Fibroblast of mammary gland (primary cell): ENCODE results near the gene PRRT2.

Experiments
- DNase-seq: peaks from one replicate; pipeline ENCODE4 v3.0.0-alpha.2; 2010; ENCODE audit warnings: low read depth
- H3K4me3 ChIP-seq: 2 replicates; pipeline ENCODE4 v1.5.1; 2011; ENCODE audit warnings: low read depth, mild to moderate bottlenecking, low read length, moderate library complexity; ENCODE audit not compliant: control insufficient read depth
- TF ChIP-seq, protein P1 (sequence below): conservative IDR thresholded peaks from 2 replicates; pipeline ENCODE4 v1.5.1; 2011; ENCODE audit warnings: low read depth, low read length, inconsistent platforms; ENCODE audit not compliant: control insufficient read depth, insufficient read depth

Gene PRRT2

DNA sequence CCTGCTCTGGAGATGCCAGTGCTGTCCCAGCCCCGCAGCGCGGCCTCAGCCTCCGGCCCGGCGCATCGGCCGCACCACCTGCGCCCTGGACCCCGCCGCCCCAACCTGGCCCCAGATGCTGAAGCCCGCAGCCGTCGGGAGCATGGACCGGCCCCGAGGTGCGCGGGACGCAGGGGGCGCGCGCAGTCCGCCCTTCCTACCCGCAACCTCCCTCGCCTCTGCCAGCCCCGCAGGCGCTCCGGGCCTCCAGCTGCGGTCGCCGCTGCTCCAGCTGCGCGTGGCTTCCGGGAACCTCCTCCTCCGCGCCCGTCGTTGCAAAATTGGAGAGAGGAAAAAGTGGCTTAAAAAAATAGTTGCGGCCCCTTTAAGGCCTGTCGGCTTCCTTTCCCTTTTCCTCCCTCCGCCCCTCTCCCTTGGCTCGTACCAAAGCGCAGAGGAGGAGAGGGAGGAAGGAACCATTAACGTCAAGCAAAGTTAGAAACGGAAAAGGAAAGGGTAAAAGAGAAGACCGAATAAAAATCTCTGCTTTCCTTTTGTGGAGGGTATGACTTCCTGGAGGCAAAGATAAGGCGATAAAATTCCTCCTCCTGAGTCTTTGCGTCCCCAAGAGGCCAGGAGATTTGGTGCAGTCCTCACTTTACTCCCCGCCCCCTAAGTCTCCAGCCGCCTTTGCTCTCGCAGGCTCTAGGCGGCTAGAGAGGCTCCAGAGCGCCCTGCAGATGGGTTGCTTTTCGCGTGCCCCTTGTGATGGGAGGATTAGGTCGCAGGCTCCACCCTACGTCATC, 51.1 kb downstream of the PRRT2 start, which contains the start of gene CDIPT:
Gene CDIPT, minus strand, starts transcription at position 343 of the 785 bp plus-strand sequence. CDS start 369 bp downstream, outside the sequence.
- DNase-seq, result peak; percentile 97
- TF ChIP-seq, protein P1, sequence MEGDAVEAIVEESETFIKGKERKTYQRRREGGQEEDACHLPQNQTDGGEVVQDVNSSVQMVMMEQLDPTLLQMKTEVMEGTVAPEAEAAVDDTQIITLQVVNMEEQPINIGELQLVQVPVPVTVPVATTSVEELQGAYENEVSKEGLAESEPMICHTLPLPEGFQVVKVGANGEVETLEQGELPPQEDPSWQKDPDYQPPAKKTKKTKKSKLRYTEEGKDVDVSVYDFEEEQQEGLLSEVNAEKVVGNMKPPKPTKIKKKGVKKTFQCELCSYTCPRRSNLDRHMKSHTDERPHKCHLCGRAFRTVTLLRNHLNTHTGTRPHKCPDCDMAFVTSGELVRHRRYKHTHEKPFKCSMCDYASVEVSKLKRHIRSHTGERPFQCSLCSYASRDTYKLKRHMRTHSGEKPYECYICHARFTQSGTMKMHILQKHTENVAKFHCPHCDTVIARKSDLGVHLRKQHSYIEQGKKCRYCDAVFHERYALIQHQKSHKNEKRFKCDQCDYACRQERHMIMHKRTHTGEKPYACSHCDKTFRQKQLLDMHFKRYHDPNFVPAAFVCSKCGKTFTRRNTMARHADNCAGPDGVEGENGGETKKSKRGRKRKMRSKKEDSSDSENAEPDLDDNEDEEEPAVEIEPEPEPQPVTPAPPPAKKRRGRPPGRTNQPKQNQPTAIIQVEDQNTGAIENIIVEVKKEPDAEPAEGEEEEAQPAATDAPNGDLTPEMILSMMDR, result peak; percentile 59
- peak within 1 kb of the TSS; percentile 80 for H3K4me3 ChIP-seq

DNA sequence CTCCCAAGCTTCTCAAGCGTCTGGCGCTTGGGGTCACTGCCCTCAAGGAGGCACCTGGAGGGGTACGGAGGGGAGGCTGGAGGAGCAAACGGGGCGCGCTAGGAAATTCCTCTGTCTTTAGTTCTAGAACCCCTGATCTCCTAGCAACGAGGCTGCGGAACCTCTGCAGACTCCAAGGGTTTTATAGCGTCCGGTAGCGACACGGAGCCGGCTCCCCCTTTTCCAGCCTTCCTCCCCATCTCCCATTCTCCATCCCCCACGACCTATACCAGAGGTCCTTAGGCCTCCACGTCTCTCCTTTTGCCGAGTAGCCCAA, 51.6 kb downstream of the PRRT2 start:
- TF ChIP-seq, protein P1, result no peak
- DNase-seq, result no peak
- H3K4me3 ChIP-seq, result peak overlapping the region; percentile 36

DNA sequence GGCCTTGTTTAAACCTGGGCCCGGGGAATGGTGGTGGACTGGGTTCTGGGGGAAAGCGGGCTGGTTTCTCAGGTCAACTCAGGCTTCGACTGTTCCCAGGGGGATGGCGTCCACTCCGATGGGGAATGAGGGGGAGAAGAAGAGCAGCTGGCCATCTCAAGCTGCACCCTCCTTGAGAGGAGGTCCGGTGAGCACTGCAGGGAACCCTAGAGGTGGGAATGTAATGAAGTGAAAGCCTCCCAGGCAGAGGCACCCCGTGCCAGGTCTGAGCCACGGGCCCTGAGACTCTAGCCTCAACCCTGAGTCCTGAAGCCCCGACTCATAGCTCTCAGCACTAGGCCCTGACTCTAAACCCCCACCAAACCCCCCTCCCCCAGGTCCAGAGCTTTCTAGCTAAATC, 52.2 kb downstream of the PRRT2 start:
- no peak for DNase-seq
- TF ChIP-seq, protein P1, result no peak
- H3K4me3 ChIP-seq, result no peak overlapping the region
